Right cardiac atrium (tissue), 5 donors: ENCODE data around the gene UBC. TPM values are rescaled to one million over a fixed set of nuclear protein-coding genes. Genes with fewer than 3 reads are reported as not detected.
"Not testable (repeated sequence)": the region's sequence is repeated elsewhere in the genome, so short reads cannot be mapped to it uniquely, and the experiment has no call there.

Source experiments
- ATAC-seq, 2 donors: fragments of 200-7000 bp; cut with Tn5 transposase; one replicate each; pipeline versions ENCODE4 v1.8.0 to v1.9.1; 2020; ENCODE audit warnings: moderate library complexity in 2 of 2, mild to moderate bottlenecking in 1 of 2
- DNase-seq, 3 donors: peaks; one replicate each; pipeline ENCODE4 v3.0.0-alpha.2; 2020
- H3K27ac ChIP-seq: one replicate; pipeline ENCODE4 v1.5.1; 2013; ENCODE audit warnings: mild to moderate bottlenecking, low read length, control low read depth, moderate library complexity
- H3K27me3 ChIP-seq: one replicate; pipeline ENCODE4 v1.6.1; 2013; ENCODE audit not compliant: control insufficient read depth, insufficient read depth
- H3K4me1 ChIP-seq: one replicate; pipeline ENCODE4 v1.6.1; 2013; ENCODE audit warnings: low read length; ENCODE audit not compliant: control insufficient read depth, insufficient read depth
- H3K4me3 ChIP-seq: one replicate; pipeline ENCODE4 v1.5.1; 2013; ENCODE audit warnings: low read length, control low read depth
- H3K9me3 ChIP-seq: one replicate; pipeline ENCODE4 v1.6.1; 2013; ENCODE audit warnings: low read length; ENCODE audit not compliant: control insufficient read depth
- WGBS: extraction: QIAGEN DNeasy Blood & Tissue Kit; methylation state at CpG from one replicate; pipeline ENCODE4 v1.1.7; 2013; 5-methylcytosine and 5-hydroxymethylcytosine counted together
- intact Hi-C, 4 donors: fragments of 100-400 bp; cut with DNase I; formaldehyde crosslinking; loops; one replicate each; pipeline versions ENCODE4 v1.11.0 to v1.14.0; 2022 to 2023
- polyA plus RNA-seq: library from polyadenylated mRNA; stranded (reverse); fragments of 200-250 nt; gene quantifications from one replicate; pipeline ENCODE4 v1.2.3, GENCODE V29; 2013
- total RNA-seq, 4 donors: library from RNA; stranded (reverse); fragmentation: NEBNext Ultra II Directional; extraction: Animal tissue kit (Norgen Biotek cat#: 25700); gene quantifications; one replicate each; pipeline ENCODE4 v1.2.1, GENCODE V29; 2021
- donor health status: healthy with polysubstance abuse.
- donor health status: DM: no; HTN: yes; CAD: no.
- donor health status: DM: no; HTN: no; CAD: no.
- donor health status: DM: no; HTN: yes; CAD: no; lungs with severe emphysema.
- donor health status: DM: yes; HTN: yes; CAD: no.

The UBC gene
- total and polyA plus RNA-seq, 5 donors, result 1,045 to 1,141 (median 1,063) TPM

GRCh38 chr12:124913474-124914391 lies 717 bp downstream of the UBC start:
- Histone ChIP-seq H3K27ac (peak overlapping the region; percentile 99), H3K27me3 (no peaks in the 10 kb centered on the region), H3K4me1 (peaks cover 11% of the 10 kb centered on the region), H3K4me3 (peak overlapping the region; percentile 91), H3K9me3 (no peaks in the 10 kb centered on the region)
- WGBS, result 3% methylated on average over 46 of the region's 46 CpGs
- intact Hi-C loops, result no loop called here
- ATAC-seq (peak; percentile 27 to 43), DNase-seq (peak; percentile 85 to 92 (median 92))

DNA sequence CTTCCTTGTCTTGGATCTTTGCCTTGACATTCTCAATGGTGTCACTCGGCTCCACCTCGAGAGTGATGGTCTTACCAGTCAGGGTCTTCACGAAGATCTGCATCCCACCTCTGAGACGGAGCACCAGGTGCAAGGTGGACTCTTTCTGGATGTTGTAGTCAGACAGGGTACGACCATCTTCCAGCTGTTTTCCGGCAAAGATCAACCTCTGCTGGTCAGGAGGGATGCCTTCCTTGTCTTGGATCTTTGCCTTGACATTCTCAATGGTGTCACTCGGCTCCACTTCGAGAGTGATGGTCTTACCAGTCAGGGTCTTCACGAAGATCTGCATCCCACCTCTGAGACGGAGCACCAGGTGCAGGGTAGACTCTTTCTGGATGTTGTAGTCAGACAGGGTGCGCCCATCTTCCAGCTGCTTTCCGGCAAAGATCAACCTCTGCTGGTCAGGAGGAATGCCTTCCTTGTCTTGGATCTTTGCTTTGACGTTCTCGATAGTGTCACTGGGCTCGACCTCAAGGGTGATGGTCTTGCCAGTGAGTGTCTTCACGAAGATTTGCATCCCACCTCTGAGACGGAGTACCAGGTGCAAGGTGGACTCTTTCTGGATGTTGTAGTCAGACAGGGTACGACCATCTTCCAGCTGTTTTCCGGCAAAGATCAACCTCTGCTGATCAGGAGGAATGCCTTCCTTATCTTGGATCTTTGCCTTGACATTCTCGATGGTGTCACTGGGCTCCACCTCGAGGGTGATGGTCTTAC lies 1.7 kb downstream of the UBC start:
- DNase-seq, intact Hi-C loops, ATAC-seq, H3K9me3 ChIP-seq, H3K27ac ChIP-seq, H3K27me3 ChIP-seq, H3K4me3 ChIP-seq, H3K4me1 ChIP-seq: not testable (repeated sequence)
- 53% methylated on average over 18 of the region's 21 CpGs for WGBS

DNA sequence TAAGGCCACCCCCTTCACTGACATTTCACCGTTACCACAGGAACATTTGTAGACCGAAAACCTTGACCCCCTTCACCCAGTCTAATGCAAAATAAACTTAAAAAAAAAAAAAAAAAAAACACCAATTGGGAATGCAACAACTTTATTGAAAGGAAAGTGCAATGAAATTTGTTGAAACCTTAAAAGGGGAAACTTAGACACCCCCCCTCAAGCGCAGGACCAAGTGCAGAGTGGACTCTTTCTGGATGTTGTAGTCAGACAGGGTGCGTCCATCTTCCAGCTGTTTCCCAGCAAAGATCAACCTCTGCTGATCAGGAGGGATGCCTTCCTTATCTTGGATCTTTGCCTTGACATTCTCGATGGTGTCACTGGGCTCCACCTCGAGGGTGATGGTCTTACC lies 2.9 kb downstream of the UBC start:
- ATAC-seq, H3K9me3 ChIP-seq, intact Hi-C loops, DNase-seq, H3K27me3 ChIP-seq, H3K4me1 ChIP-seq: not testable (repeated sequence)
- Histone ChIP-seq H3K4me3 (peak overlapping the region; percentile 39), H3K27ac (peak overlapping the region; percentile 76)
- WGBS, result 51% methylated on average over 6 of the region's 6 CpGs

DNA sequence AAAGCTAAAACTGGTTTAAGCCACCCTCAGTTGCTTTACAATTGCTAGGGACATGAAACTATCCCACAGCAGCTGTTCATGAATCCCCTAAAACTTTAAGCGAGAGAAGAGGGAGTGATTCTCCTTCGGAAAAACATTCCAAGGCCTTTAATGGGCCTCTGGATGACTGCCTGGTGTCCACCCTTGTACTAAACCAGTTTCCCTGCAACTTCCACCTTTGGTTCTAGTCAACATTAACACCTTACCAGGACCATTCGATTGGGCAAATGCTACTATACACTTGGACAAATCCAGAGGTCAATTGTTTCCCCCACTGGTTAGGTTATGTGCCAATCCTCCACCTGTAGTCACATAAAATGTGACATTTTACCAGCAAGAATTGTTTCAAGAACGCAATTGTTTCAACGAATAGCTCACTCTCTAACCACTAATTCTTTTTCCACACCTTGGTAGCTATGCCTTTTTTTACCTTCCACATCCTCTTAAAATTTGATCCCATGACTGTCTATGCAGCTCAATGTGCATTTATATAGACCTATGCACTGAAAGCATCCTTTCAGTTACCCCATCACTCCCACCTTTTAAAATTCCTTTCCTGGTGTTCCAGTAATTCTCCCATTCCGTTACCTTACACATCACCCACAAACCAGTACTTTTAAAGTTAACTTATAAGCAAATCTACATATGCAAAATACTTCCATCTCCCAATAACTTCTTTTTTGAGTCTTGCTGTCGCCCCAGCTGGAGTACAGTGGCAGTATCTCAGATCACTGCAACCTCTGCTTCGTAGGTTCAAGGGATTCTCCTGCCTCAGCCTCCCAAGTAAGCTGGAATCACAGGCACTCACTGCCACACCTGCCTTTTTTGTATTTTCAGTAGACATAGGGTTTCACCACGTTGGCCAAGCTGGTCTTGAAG lies 3.6 kb downstream of the UBC start:
- Histone ChIP-seq H3K4me3 (peak overlapping the region; percentile 39), H3K4me1 (peaks cover 5% of the 10 kb centered on the region), H3K27ac (peak overlapping the region; percentile 76), H3K27me3 (no peaks in the 10 kb centered on the region), H3K9me3 (no peaks in the 10 kb centered on the region)
- intact Hi-C loops, result no loop called here
- no peak for DNase-seq
- 55% methylated on average over 9 of the region's 9 CpGs for WGBS
- ATAC-seq, result no peak

DNA sequence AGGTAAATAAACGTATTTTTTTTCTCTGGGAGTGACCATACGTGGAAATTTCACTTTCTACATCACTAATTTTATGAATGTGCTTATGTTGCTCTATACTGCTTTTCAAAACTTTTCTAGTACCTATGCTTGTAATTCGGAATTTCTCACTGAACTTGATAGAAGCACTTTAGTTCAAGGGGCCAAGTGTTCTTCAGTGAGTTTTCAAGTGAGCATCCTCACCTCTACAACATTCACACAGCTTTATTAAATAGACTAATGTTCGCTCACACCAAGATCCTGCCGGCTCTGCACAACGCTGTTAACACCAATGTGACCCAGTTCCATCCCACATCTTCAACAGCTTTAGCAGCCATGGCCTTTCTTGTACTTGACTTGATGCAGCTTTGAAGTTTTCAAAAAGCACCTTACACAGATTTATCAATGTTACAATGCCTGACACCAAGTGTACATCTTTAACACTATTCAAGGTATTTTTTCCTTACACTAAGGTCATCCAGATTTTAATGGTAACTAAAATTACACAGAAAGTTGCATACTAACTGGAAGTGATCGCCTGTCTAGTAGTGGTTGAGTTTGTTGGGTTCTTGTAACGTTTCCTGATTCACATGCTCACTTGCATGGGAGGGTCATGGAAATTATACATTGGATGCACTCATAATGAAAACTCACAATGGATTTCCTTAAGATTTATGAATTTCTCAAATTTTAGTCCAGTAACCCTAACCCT lies 4.5 kb downstream of the UBC start:
- Histone ChIP-seq H3K27ac (peak overlapping the region; percentile 23), H3K27me3 (no peaks in the 10 kb centered on the region), H3K9me3 (no peaks in the 10 kb centered on the region), H3K4me3 (no peak overlapping the region), H3K4me1 (peaks cover 5% of the 10 kb centered on the region)
- intact Hi-C loops, result loop anchor here in 2 of 4 donors (5.0 to 10.0 kb wide), 3 partner anchors 32 to 875 kb away; no protein-coding TSS in a partner anchor
- DNase-seq, result no peak
- 55% methylated on average over 8 of the region's 8 CpGs for WGBS
- no peak for ATAC-seq

- ATAC-seq, result peak; percentile 37 to 46
- Histone ChIP-seq H3K27ac (peak overlapping the region; percentile 26), H3K9me3 (no peaks in the 10 kb centered on the region), H3K4me3 (no peak overlapping the region), H3K27me3 (no peaks in the 10 kb centered on the region), H3K4me1 (peaks cover 12% of the 10 kb centered on the region)
- DNase-seq, result peak; percentile 79 to 90 (median 82)
- intact Hi-C loops, result loop anchor here in 2 of 4 donors (5.0 to 10.0 kb wide), 3 partner anchors 36 to 872 kb away; no protein-coding TSS in a partner anchor
- under 1% methylated on average over 2 of the region's 2 CpGs for WGBS
Measured at GRCh38 chr12:124906606-124907261, 7.7 kb downstream of the UBC start.

DNA sequence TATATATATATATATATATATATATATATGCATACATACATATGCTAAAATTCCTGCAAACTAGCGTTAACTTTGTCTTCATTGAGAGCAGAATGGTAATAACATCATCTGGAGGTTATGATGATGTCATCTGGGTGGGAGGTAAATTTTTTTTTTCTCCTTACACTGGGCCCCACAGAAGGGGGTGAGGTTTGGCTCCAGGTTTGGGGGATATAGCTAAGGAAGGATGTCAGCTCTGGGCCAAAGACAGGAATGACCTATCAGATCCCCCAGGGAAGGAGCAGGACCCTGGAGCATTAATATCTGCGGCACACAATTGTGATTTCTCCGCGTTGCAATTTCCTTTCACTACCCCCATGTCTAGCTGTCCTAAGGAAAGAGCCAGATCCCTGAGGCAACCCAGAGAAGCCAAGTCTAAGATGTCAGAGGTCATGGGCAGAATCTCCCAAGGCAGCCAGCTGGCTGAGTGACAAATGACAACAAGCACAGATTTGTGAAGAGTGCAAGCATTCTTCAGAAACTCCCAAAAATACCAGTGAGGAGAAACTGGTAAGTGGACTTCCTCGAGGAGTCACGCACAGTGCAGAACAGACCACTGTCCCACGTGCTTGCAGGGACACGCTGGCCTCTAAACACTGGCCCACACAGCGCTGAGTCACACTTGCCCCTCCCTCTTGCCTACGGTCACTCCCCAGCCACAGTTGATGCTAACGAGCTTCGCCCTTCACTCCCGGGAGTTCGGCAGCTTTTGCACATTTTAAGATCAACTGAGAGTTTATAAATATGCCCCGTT lies 9.9 kb downstream of the UBC start:
- H3K4me1 ChIP-seq, result peaks cover 6% of the 10 kb centered on the region
- 12% methylated on average over 15 of the region's 15 CpGs for WGBS
- DNase-seq (peak; percentile 91 to 92 (median 91)), ATAC-seq (peak; percentile 97)
- intact Hi-C loops, result loop anchor here in 2 of 4 donors (5.0 to 10.0 kb wide), 3 partner anchors 38 to 870 kb away; no protein-coding TSS in a partner anchor
- H3K27me3 ChIP-seq, result no peaks in the 10 kb centered on the region
- peak overlapping the region; percentile 97 for H3K27ac ChIP-seq
- H3K4me3 ChIP-seq, result no peak overlapping the region
- no peaks in the 10 kb centered on the region for H3K9me3 ChIP-seq

DNA sequence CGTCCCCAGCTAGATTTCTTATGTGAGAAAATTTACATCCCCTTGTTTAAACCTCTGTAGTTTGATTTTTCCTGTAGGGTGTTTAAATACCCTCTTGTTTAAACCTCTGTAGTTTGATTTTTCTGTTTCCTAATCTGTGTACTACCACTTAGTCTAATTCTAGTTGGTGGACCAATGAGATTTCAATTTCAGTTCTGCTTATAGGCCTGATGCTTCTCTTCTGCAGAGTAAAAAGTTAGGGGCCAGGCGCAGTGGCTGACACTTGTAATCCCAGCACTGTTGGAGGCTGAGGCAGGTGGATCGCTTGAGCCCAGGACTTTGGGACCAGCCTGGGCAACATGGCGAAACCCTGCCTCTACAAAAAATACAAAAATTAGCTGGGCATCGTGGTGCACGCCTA lies 11.5 kb downstream of the UBC start:
- ATAC-seq, result no peak
- Histone ChIP-seq H3K27ac (no peak overlapping the region), H3K4me1 (peaks cover 6% of the 10 kb centered on the region), H3K27me3 (no peaks in the 10 kb centered on the region), H3K4me3 (no peak overlapping the region), H3K9me3 (no peaks in the 10 kb centered on the region)
- intact Hi-C loops, result loop anchor here in 1 of 4 donors (10.0 kb wide), 2 partner anchors 118 to 868 kb away; no protein-coding TSS in a partner anchor
- WGBS, result 94% methylated on average over 6 of the region's 6 CpGs
- DNase-seq, result no peak

- Histone ChIP-seq H3K27ac (no peak overlapping the region), H3K27me3 (no peaks in the 10 kb centered on the region), H3K4me1 (peaks cover 6% of the 10 kb centered on the region), H3K4me3 (no peak overlapping the region), H3K9me3 (no peaks in the 10 kb centered on the region)
- DNase-seq, result no peak
- intact Hi-C loops, result loop anchor here in 1 of 4 donors (10.0 kb wide), 2 partner anchors 116 to 866 kb away; no protein-coding TSS in a partner anchor
- 43% methylated on average over 3 of the region's 3 CpGs for WGBS
- no peak for ATAC-seq
Measured at GRCh38 chr12:124901003-124901402, 13.4 kb downstream of the UBC start.
